HAP-1 (cell line): ENCODE results near the gene ADPRHL1.

ENCODE experiments used
- DNase-seq, 2 experiments: peaks; one replicate each; pipeline ENCODE4 v3.0.0-alpha.2; 2016 to 2020; ENCODE audit warnings: low spot score in 2 of 2
- H3K27me3 ChIP-seq: fragments of 250-450 bp; sonication (Bioruptor Pico); 2 replicates; pipeline ENCODE4 v1.5.1; 2020; ENCODE audit warnings: low read depth, mild to moderate bottlenecking, moderate library complexity
- H3K36me3 ChIP-seq: fragments of 250-450 bp; sonication (Bioruptor Pico); replicated peaks from 2 replicates; pipeline ENCODE4 v1.5.1; 2020; ENCODE audit warnings: mild to moderate bottlenecking
- H3K4me1 ChIP-seq: fragments of 250-450 bp; sonication (Bioruptor Pico); 2 replicates; pipeline ENCODE4 v1.5.1; 2020; ENCODE audit warnings: mild to moderate bottlenecking
- H3K4me3 ChIP-seq: fragments of 250-450 bp; sonication (Bioruptor Pico); 2 replicates; pipeline ENCODE4 v1.5.1; 2020; ENCODE audit warnings: mild to moderate bottlenecking, moderate library complexity
- H3K9me3 ChIP-seq: fragments of 250-450 bp; sonication (Bioruptor Pico); 2 replicates; pipeline ENCODE4 v1.5.1; 2020; ENCODE audit warnings: mild to moderate bottlenecking, moderate library complexity
- in situ Hi-C: fragments of 300-500 bp; cut with MboI; formaldehyde crosslinking; loops from 3 replicates; pipeline ENCODE4 v1.14.3; 2020; ENCODE audit warnings: low sequenced_read_pairs, inconsistent platforms, mixed read lengths

ADPRHL1 gene

DNA sequence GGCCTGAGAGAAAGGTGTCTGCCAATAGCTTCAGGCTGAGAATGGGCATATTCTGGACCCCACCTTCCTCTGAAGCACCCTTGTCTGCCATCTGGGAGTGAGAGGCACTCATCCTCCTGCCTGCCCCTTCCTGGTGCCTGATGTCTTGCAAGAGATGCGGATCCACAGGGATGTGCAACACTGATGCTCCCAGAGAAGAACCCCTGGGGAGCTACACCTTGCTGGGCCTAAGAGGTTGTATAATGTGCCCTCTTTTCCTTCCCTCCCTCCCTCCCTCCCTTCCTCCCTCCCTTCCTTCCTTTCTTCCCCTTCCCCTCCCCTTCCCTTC lies 34.6 kb downstream of the ADPRHL1 start:
- in situ Hi-C loops: no loop called here
- peaks cover 8% of the 10 kb centered on the region for H3K27me3 ChIP-seq
- no peak for DNase-seq

GRCh38 chr13:113417836-113418721 lies 35.2 kb downstream of the ADPRHL1 start:
- in situ Hi-C loops: no loop called here

More for the DNA sequence above, 34.6 kb downstream of the ADPRHL1 start:
- Histone ChIP-seq H3K4me1 (no peaks in the 10 kb centered on the region), H3K36me3 (no peaks in the 10 kb centered on the region), H3K9me3 (no peaks in the 10 kb centered on the region), H3K4me3 (no peak overlapping the region)

GRCh38 chr13:113417008-113417751 lies 36.1 kb downstream of the ADPRHL1 start:
- no peak for DNase-seq
- Histone ChIP-seq H3K4me3 (no peak overlapping the region), H3K9me3 (no peaks in the 10 kb centered on the region), H3K27me3 (peaks cover 8% of the 10 kb centered on the region), H3K4me1 (no peaks in the 10 kb centered on the region), H3K36me3 (no peaks in the 10 kb centered on the region)
- in situ Hi-C loops: no loop called here

More at GRCh38 chr13:113417836-113418721, 35.2 kb downstream of the ADPRHL1 start:
- no peaks in the 10 kb centered on the region for H3K36me3 ChIP-seq
- H3K4me1 ChIP-seq: no peaks in the 10 kb centered on the region
- H3K27me3 ChIP-seq: peaks cover 8% of the 10 kb centered on the region
- H3K9me3 ChIP-seq: no peaks in the 10 kb centered on the region
- no peak overlapping the region for H3K4me3 ChIP-seq
- no peak for DNase-seq

- H3K36me3 ChIP-seq: no peaks in the 10 kb centered on the region
- peaks cover 8% of the 10 kb centered on the region for H3K27me3 ChIP-seq
- H3K4me1 ChIP-seq: no peaks in the 10 kb centered on the region
- DNase-seq: no peak
- H3K9me3 ChIP-seq: no peaks in the 10 kb centered on the region
- H3K4me3 ChIP-seq: no peak overlapping the region
- in situ Hi-C loops: no loop called here
These were observed 37.5 kb downstream of the ADPRHL1 start for GRCh38 chr13:113415825-113416224.

- no peak overlapping the region for H3K4me3 ChIP-seq
- H3K9me3 ChIP-seq: no peaks in the 10 kb centered on the region
- H3K36me3 ChIP-seq: no peaks in the 10 kb centered on the region
- H3K27me3 ChIP-seq: peaks cover 8% of the 10 kb centered on the region
- no peaks in the 10 kb centered on the region for H3K4me1 ChIP-seq
- in situ Hi-C loops: no loop called here
- no peak for DNase-seq
These were observed 38.3 kb downstream of the ADPRHL1 start for GRCh38 chr13:113415032-113415431.

- no peak overlapping the region for H3K4me3 ChIP-seq
- no peaks in the 10 kb centered on the region for H3K4me1 ChIP-seq
- DNase-seq: no peak
- peaks cover 8% of the 10 kb centered on the region for H3K27me3 ChIP-seq
- H3K9me3 ChIP-seq: no peaks in the 10 kb centered on the region
- no peaks in the 10 kb centered on the region for H3K36me3 ChIP-seq
- in situ Hi-C loops: no loop called here
These were observed 39.0 kb downstream of the ADPRHL1 start for GRCh38 chr13:113414335-113414734.

GRCh38 chr13:113413898-113414282 lies 39.4 kb downstream of the ADPRHL1 start:
- in situ Hi-C loops: no loop called here
- H3K4me1 ChIP-seq: no peaks in the 10 kb centered on the region
- DNase-seq: no peak
- H3K36me3 ChIP-seq: no peaks in the 10 kb centered on the region
- peaks cover 10% of the 10 kb centered on the region for H3K27me3 ChIP-seq
- no peak overlapping the region for H3K4me3 ChIP-seq
- H3K9me3 ChIP-seq: no peaks in the 10 kb centered on the region

- in situ Hi-C loops: no loop called here
- H3K4me1 ChIP-seq: no peaks in the 10 kb centered on the region
- H3K4me3 ChIP-seq: no peak overlapping the region
- H3K27me3 ChIP-seq: peaks cover 10% of the 10 kb centered on the region
- H3K36me3 ChIP-seq: no peaks in the 10 kb centered on the region
- no peak for DNase-seq
- H3K9me3 ChIP-seq: no peaks in the 10 kb centered on the region
These were observed 40.0 kb downstream of the ADPRHL1 start for GRCh38 chr13:113413178-113413897.

- H3K9me3 ChIP-seq: no peaks in the 10 kb centered on the region
- in situ Hi-C loops: no loop called here
- H3K27me3 ChIP-seq: peaks cover 8% of the 10 kb centered on the region; the same call in 1 of the 2 replicates
- H3K36me3 ChIP-seq: no peaks in the 10 kb centered on the region
- no peak overlapping the region for H3K4me3 ChIP-seq
- DNase-seq: no peak
- no peaks in the 10 kb centered on the region for H3K4me1 ChIP-seq
These were observed 40.8 kb downstream of the ADPRHL1 start for GRCh38 chr13:113412440-113412839.

DNA sequence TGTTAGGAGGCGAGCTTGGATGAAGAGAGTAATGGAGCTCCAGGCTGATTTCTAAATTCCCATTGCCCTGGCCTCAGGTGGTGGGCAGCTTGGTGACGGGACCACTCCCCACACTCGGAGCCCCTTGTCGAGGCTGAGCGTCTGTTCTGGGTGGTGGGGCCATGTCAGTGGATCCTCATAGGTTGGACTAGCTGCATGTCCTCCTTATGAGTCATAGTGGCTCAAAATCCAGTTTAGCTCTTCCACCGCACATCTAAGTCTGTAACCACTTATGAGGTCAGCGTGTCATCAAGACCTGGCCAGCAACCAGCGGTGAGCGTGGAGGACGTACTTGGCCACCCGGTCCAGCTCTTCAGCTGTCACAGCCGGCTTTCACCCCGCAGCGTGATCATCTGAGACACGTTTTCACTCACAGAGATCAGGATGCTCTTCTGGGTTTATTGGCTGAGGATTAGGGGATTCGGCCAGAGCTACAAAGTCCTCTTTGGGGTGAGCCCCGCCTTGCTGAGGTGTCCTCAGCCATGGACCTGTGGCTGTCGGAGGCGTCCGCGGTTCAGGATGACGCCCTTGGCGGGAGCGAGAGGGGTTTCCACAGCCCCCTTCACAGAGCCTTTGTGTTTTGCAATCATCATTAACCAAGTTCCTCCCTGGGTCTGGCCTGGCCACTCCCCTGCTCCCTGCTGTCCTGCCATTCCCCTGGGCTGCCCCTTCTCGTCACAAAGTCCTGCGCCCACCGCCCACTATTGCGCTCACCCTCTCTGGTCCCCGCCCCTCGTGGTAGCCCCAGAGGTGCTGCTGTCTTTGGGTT lies 41.9 kb downstream of the ADPRHL1 start:
- no peak overlapping the region for H3K4me3 ChIP-seq
- H3K9me3 ChIP-seq: no peaks in the 10 kb centered on the region
- H3K36me3 ChIP-seq: no peaks in the 10 kb centered on the region
- in situ Hi-C loops: no loop called here
- no peaks in the 10 kb centered on the region for H3K4me1 ChIP-seq
- no peak for DNase-seq
- H3K27me3 ChIP-seq: peaks cover 2% of the 10 kb centered on the region; the same call in 1 of the 2 replicates

- H3K36me3 ChIP-seq: no peaks in the 10 kb centered on the region
- DNase-seq: no peak
- H3K9me3 ChIP-seq: no peaks in the 10 kb centered on the region
- H3K27me3 ChIP-seq: peaks cover 2% of the 10 kb centered on the region; the same call in 1 of the 2 replicates
- in situ Hi-C loops: no loop called here
- H3K4me3 ChIP-seq: no peak overlapping the region
- H3K4me1 ChIP-seq: no peaks in the 10 kb centered on the region
These were observed 42.7 kb downstream of the ADPRHL1 start for GRCh38 chr13:113410472-113411201.

- in situ Hi-C loops: no loop called here
- H3K36me3 ChIP-seq: no peaks in the 10 kb centered on the region
- DNase-seq: no peak
- 0 out of 2 replicates have a peak, but pooled peaks cover 2% of the 10 kb centered on the region for H3K27me3 ChIP-seq
- H3K4me1 ChIP-seq: no peaks in the 10 kb centered on the region
- no peak overlapping the region for H3K4me3 ChIP-seq
- no peaks in the 10 kb centered on the region for H3K9me3 ChIP-seq
These were observed 44.7 kb downstream of the ADPRHL1 start for GRCh38 chr13:113408562-113408961.
